AG09309 (cell line): ENCODE results near the gene DSG2.

Experiments
- DNase-seq: peaks from one replicate; pipeline ENCODE4 v3.0.0-alpha.2; 2010; ENCODE audit warnings: low read depth
- H3K4me3 ChIP-seq: 2 replicates; pipeline ENCODE4 v1.5.1; 2011; ENCODE audit warnings: mild to moderate bottlenecking, low read depth, low read length, moderate library complexity; ENCODE audit not compliant: control insufficient read depth
- CTCF ChIP-seq: IDR thresholded peaks from 2 replicates; pipeline ENCODE4 v1.5.1; 2011; ENCODE audit warnings: mild to moderate bottlenecking, low read depth, low read length, inconsistent platforms; ENCODE audit not compliant: insufficient read depth, control insufficient read depth; ENCODE audit errors: missing control alignments

DSG2 gene

GRCh38 chr18:31581498-31582197, 83.7 kb downstream of the DSG2 start:
- peak; percentile 3 for DNase-seq
- no peak for TF ChIP-seq CTCF
- H3K4me3 ChIP-seq = no peak overlapping the region

GRCh38 chr18:31583185-31583854, 85.3 kb downstream of the DSG2 start:
- TF ChIP-seq CTCF = no peak
- no peak overlapping the region for H3K4me3 ChIP-seq
- no peak for DNase-seq

GRCh38 chr18:31585991-31586390, 88.0 kb downstream of the DSG2 start:
- TF ChIP-seq CTCF = no peak
- no peak for DNase-seq
- no peak overlapping the region for H3K4me3 ChIP-seq

- TF ChIP-seq CTCF = no peak
- DNase-seq = no peak
- no peak overlapping the region for H3K4me3 ChIP-seq
These were observed 88.6 kb downstream of the DSG2 start for GRCh38 chr18:31586616-31587015.

GRCh38 chr18:31587529-31587928, 89.6 kb downstream of the DSG2 start:
- no peak for TF ChIP-seq CTCF
- no peak overlapping the region for H3K4me3 ChIP-seq
- no peak for DNase-seq

- no peak for DNase-seq
- no peak overlapping the region for H3K4me3 ChIP-seq
- TF ChIP-seq CTCF = no peak
These were observed 92.6 kb downstream of the DSG2 start for GRCh38 chr18:31590570-31590969.
